Measurements from ENCODE around the gene ATP9A. TPM values are rescaled to one million over a fixed set of nuclear protein-coding genes. Genes with fewer than 3 reads are reported as not detected.

The ATP9A gene
- total RNA-seq, 1 experiment from 2014 or later, result 12.1 TPM

- no peaks in the 10 kb centered on the region for H3K79me2 ChIP-seq (ENCODE audit: insufficient read depth, low read length)
- no peaks in the 10 kb centered on the region for H3K79me1 ChIP-seq (ENCODE audit: insufficient read depth, low read depth, low read length, poor library complexity, severe bottlenecking)
- no peak overlapping the region for H2AK5ac ChIP-seq (ENCODE audit: insufficient read length, low read length)
- no peak overlapping the region for H3K23ac ChIP-seq (ENCODE audit: insufficient read length, low read depth, low read length)
- no peak overlapping the region for H3K4me2 ChIP-seq (ENCODE audit: insufficient read depth, insufficient read length, low read length)
- no peak overlapping the region for H4K8ac ChIP-seq (replicated peaks; ENCODE audit: insufficient read length, low read depth, low read length)
- H3K9ac ChIP-seq (ENCODE audit: extremely low read depth, insufficient read length, low read length), result no peak overlapping the region
- peaks cover 4% of the 10 kb centered on the region; the same call in 1 of the 2 replicates for H3K4me1 ChIP-seq (ENCODE audit: insufficient read depth, low read length)
- peaks cover 24 to 28% of the 10 kb centered on the region in 2 experiments for H3K4me1 Mint-ChIP-seq
- no peak for DNase-seq
- no peaks in the 10 kb centered on the region for H3K27me3 ChIP-seq (ENCODE audit: insufficient read depth, low read length)
- H3K27ac Mint-ChIP-seq, result no peak overlapping the region
- H4K5ac ChIP-seq (ENCODE audit: insufficient read length, low read depth, low read length), result no peak overlapping the region
- H3K14ac ChIP-seq (ENCODE audit: insufficient read depth, low read length), result no peak overlapping the region
- H3K23me2 ChIP-seq (ENCODE audit: insufficient read length, low read depth, low read length, poor library complexity, severe bottlenecking), result no peaks in the 10 kb centered on the region
- no peak overlapping the region for H2BK20ac ChIP-seq (ENCODE audit: low read depth, low read length, poor library complexity, severe bottlenecking)
- H3K36me3 Mint-ChIP-seq (ENCODE audit: insufficient read depth in 1 of 3, low read depth in 3 of 3), result peaks cover 0 to 4% (median 0%) of the 10 kb centered on the region in 3 experiments; a peak in 1 of 7 replicates
- H2AFZ ChIP-seq (ENCODE audit: low read length), result no peak overlapping the region
- H3K4me3 Mint-ChIP-seq, result no peak overlapping the region
- H3K9me3 ChIP-seq (ENCODE audit: control insufficient read depth, low read depth, low read length), result no peaks in the 10 kb centered on the region
- H3T11ph ChIP-seq (ENCODE audit: low read length), result no peak overlapping the region
- no peak overlapping the region for H2BK15ac ChIP-seq (ENCODE audit: low read depth, low read length)
- H3K9me3 Mint-ChIP-seq, result no peaks in the 10 kb centered on the region
- TF ChIP-seq, protein P1, sequence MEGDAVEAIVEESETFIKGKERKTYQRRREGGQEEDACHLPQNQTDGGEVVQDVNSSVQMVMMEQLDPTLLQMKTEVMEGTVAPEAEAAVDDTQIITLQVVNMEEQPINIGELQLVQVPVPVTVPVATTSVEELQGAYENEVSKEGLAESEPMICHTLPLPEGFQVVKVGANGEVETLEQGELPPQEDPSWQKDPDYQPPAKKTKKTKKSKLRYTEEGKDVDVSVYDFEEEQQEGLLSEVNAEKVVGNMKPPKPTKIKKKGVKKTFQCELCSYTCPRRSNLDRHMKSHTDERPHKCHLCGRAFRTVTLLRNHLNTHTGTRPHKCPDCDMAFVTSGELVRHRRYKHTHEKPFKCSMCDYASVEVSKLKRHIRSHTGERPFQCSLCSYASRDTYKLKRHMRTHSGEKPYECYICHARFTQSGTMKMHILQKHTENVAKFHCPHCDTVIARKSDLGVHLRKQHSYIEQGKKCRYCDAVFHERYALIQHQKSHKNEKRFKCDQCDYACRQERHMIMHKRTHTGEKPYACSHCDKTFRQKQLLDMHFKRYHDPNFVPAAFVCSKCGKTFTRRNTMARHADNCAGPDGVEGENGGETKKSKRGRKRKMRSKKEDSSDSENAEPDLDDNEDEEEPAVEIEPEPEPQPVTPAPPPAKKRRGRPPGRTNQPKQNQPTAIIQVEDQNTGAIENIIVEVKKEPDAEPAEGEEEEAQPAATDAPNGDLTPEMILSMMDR (conservative IDR thresholded peaks at IDR 0.05), result no peak
- no peak overlapping the region for H3K27ac ChIP-seq (ENCODE audit: insufficient read length, low read depth, low read length)
- H3K27me3 Mint-ChIP-seq (ENCODE audit: low read depth), result no peaks in the 10 kb centered on the region
- no peak overlapping the region for H2BK12ac ChIP-seq (ENCODE audit: insufficient read length, low read depth, low read length)
- H2BK5ac ChIP-seq (ENCODE audit: insufficient read length, low read length), result no peak overlapping the region
- H3K4ac ChIP-seq (ENCODE audit: low read depth, low read length), result no peak overlapping the region
- H2BK120ac ChIP-seq (ENCODE audit: low read depth, low read length, poor library complexity, severe bottlenecking), result no peak overlapping the region
- no peak overlapping the region for H3K18ac ChIP-seq (ENCODE audit: insufficient read length, low read depth, low read length)
- H3K56ac ChIP-seq (ENCODE audit: insufficient read length, low read depth, low read length), result no peak overlapping the region
- H4K20me1 ChIP-seq (ENCODE audit: control insufficient read depth, insufficient read depth, insufficient read length), result no peaks in the 10 kb centered on the region
- no peak overlapping the region for H4K91ac ChIP-seq (ENCODE audit: insufficient read length, low read depth, low read length)
- no CpG with 5 or more reads among the region's 14 CpGs for WGBS (ENCODE audit: extremely low coverage, insufficient read length, low lambda C conversion rate)
These were observed 167.2 kb downstream of the ATP9A start for GRCh38 chr20:51600950-51601349.

Measured in H9 (cell line).